Measurements from ENCODE around the gene RUFY3.
"Not testable (repeated sequence)": the region's sequence is repeated elsewhere in the genome, so short reads cannot be mapped to it uniquely, and the experiment has no call there.

Gene RUFY3

DNA sequence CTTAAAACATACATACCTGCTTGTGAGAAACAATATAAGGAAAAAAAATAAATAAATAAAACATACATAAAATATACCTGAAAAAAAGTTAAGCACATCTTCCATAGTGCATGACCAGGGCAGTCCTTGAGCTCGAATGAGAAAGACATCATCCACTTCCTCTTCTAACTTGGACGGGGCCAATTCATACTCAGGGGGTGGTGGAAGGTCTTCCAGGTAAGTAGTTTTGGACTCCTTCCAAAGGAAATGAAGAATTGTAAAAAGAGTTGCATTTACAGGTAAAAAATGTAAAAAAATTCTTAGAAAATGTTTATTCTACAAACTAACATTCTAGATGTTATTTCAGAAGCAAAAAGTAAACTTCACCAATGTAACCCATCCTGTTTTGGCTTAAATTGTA is 114.3 kb downstream of the RUFY3 start:
- in situ Hi-C loops (cut with HindIII; ENCODE audit: low sequenced_read_pairs): no loop called here

- in situ Hi-C loops (cut with HindIII; ENCODE audit: low sequenced_read_pairs): no loop called here
These were observed 116.4 kb downstream of the RUFY3 start for GRCh38 chr4:70838204-70838603.

DNA sequence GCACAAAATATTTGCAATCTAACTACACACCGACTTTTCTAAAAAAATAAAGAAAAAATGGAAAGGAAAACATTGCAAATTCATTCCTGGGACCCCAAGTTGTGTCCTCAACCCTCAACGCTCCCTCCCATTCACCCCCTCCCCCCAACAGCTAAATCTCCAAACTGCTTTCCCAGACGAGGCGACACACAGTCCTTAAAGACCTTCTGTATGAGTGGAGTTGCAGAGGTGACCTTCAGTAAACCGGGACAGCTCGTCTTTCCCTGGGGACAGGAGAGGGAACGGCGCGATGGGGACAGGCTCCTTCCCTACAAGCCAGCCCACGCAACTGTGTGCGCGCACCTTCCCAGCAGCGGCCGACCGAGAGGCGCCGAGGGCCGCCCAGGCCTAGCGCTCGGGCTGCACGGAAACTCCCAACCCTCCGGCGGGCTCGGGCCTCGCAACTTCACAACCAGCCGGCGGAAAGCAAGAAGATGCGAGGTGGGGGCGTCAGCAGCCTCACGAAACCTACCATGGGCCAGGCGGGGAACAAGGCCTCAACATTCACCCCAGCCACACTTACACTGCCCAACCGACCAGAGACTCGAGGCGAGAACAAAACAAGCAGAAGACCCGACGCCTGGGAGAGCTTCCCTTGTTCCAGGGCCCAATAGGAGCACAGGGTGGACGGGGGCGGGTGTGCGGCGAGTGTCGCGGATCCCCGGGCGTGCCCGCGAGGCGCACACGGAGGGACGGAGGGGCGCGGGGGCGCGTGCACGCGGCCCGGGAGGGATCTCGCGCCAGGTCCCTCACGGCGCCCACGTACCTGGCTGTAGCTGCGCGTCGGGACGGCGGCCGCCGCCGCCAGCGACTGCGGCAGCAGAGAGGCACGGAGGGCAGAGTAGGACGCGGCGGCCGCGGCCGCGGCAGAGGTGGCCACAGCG is 117.2 kb downstream of the RUFY3 start:
- in situ Hi-C loops (cut with HindIII; ENCODE audit: low sequenced_read_pairs): no loop called here

GRCh38 chr4:70839589-70840093 is 117.9 kb downstream of the RUFY3 start, which contains the start of gene GRSF1:
GRSF1 (minus strand) TSS chr4:70839890; CDS start chr4:70839827, 63 bp downstream.
- in situ Hi-C loops (cut with HindIII; ENCODE audit: low sequenced_read_pairs): no loop called here

DNA sequence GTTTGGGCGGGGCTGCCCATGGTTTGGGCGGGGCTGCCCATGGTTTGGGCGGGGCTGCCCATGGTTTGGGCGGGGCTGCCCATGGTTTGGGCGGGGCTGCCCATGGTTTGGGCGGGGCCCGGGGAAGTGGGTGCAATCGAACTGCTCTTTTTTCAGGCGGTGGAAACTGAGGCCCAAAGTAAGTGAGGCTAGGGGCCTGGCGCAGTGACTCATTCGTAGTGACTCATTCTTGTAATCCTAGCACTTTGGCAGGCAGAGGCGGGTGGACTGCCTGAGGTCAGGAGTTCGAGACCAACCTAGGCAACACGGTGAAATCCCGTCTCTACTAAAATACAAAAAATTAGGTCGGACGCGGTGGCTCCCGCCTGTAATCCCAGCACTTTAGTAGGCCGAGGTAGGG is 118.4 kb downstream of the RUFY3 start:
- in situ Hi-C loops (cut with HindIII; ENCODE audit: low sequenced_read_pairs): not testable (repeated sequence)

GRCh38 chr4:70840631-70841030 is 118.9 kb downstream of the RUFY3 start:
- in situ Hi-C loops (cut with HindIII; ENCODE audit: low sequenced_read_pairs): not testable (repeated sequence)

DNA sequence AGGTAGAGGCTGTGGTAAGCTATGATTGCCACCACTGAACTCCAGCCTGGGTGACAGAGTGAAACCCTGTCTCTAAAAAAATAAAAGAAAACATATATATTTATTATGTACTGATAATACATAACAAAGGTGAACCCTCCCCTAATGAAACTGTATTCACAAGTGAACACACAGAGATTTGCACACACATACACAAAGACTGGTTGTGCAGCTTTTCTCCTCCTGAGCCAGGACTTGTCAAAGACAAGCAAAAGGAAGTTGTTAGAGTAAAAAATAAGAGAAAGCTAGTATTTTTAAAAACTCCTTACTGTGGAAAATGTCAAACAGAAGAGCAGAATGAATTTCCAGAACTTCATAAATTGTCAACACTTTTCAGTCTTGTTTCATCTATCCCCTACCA is 119.4 kb downstream of the RUFY3 start:
- in situ Hi-C loops (cut with HindIII; ENCODE audit: low sequenced_read_pairs): no loop called here

DNA sequence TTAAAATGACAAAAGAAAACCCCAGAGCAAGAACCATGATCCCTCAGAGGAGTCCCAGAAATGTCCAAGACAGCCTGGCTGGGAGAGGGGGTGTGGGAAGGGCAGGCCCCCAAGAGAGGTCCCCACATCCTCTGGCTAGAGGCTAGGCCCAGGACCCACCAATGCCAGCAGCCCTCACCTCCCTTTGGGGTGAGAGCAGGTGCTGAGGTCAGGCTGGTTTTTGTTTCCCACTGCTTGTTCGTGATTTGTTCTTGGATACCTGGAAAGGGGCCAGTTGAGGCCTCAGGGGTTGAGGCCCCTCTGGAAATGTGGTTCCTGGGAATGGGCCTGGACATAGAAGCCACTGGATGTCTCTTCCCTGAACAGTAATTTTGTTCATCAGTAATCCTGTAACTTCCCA is 120.2 kb downstream of the RUFY3 start:
- in situ Hi-C loops (cut with HindIII; ENCODE audit: low sequenced_read_pairs): no loop called here

DNA sequence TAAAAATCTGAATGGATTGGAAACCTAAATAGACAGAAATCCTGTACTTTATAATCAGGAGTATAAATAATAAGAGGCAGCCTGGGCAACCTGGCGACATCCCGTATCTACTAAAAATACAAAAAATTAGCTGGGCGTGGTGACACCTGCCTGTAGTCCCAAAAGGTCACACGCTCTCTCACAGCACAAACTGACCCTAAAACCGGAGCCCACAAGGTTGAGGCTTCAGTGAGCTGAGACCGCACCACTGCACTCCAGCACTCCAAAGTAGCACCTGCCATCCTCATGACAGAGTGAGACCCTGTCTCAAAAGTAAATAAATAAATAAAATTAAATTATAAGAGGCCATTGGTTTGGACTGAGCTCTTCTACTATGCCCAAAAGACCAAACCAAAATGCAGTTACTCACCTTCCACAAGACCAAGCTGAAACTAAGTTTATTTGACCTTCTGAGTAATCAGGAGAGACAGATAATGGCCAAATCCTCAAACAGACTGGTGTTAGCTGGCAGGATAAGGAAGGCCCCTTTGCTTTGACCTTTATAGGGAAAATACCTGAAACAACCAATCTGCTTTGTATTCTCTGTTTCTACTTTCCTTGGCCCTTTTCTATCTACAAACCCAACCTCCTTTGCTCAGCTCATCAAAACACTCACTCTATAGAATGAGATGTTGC is 121.1 kb downstream of the RUFY3 start:
- in situ Hi-C loops (cut with HindIII; ENCODE audit: low sequenced_read_pairs): no loop called here

GRCh38 chr4:70844180-70844579 is 122.4 kb downstream of the RUFY3 start:
- in situ Hi-C loops (cut with HindIII; ENCODE audit: low sequenced_read_pairs): no loop called here

DNA sequence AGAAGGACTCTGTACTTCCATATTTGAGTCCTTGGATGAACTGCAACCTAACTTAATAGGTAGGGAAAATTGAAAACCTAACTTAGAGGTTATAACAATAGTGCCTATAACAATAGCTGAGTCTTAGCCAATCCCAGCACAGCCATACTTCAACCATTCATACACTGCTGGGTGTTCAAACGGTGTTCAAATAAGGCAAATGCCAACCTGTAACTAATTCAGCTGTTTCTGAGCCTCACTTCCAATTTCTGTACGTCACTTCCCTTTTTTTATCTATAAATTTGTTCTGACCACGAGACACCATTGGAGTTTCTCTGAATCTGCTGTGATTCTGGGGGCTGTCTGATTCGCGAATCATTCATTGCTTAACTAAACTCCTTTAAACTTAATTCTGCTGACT is 127.5 kb downstream of the RUFY3 start:
- in situ Hi-C loops (cut with HindIII; ENCODE audit: low sequenced_read_pairs): no loop called here

DNA sequence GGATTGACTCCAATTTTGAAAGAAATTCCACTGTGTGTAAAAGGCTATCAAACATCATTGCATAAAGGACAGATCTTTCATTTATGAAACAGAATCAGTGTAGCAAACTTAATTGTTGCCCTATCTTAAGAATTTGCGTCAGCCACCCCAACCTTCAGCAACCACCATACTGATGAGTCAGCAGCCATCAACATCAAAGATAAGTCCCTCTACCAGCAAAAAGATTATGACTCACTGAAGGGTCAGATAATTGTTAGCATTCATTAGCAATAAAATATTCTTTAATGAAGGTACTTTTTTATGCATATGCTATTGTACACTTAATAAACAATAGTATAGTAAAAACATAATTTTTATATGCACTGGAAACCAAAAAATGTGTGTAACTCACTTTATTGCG is 133.7 kb downstream of the RUFY3 start:
- in situ Hi-C loops (cut with HindIII; ENCODE audit: low sequenced_read_pairs): no loop called here

All from endothelial cell of hepatic sinusoid (primary cell).